HL-60 (cell line): ENCODE measurements around the gene CREB5.

ENCODE experiments used
- DNase-seq, 2 experiments: peaks; one replicate each; pipeline ENCODE4 v3.0.0-alpha.2; 2010 to 2020; ENCODE audit warnings: low read depth in 1 of 2, low spot score in 1 of 2
- H3K27ac ChIP-seq: fragments of 250-450 bp; sonication (Bioruptor Pico); replicated peaks from 2 replicates; pipeline ENCODE4 v1.5.1; 2020; ENCODE audit warnings: mild to moderate bottlenecking, moderate library complexity
- H3K27me3 ChIP-seq: fragments of 250-450 bp; sonication (Bioruptor Pico); 2 replicates; pipeline ENCODE4 v1.5.1; 2021; ENCODE audit warnings: mild to moderate bottlenecking, moderate library complexity; ENCODE audit not compliant: insufficient read depth, poor library complexity, severe bottlenecking
- H3K4me3 ChIP-seq: replicated peaks from 2 replicates; pipeline ENCODE4 v1.5.1; 2011; ENCODE audit warnings: mild to moderate bottlenecking, control low read depth, low read length; ENCODE audit not compliant: insufficient read depth
- CTCF ChIP-seq: IDR thresholded peaks from one replicate; pipeline ENCODE4 v1.5.1; 2011; ENCODE audit warnings: low read length, control low read depth, inconsistent platforms; ENCODE audit not compliant: insufficient read depth
- GABPA ChIP-seq: IDR thresholded peaks from 2 replicates; pipeline ENCODE4 v1.6.1; 2012; ENCODE audit warnings: low read depth
- POLR2AphosphoS5 ChIP-seq: IDR thresholded peaks from 2 replicates; pipeline ENCODE4 v1.6.1; 2012; ENCODE audit warnings: low read depth
- REST ChIP-seq: IDR thresholded peaks from 2 replicates; pipeline ENCODE4 v1.6.1; 2012; ENCODE audit warnings: low read depth; ENCODE audit not compliant: insufficient replicate concordance
- SPI1 ChIP-seq: IDR thresholded peaks from 2 replicates; pipeline ENCODE4 v1.6.1; 2012; ENCODE audit warnings: low read depth, mild to moderate bottlenecking, borderline replicate concordance

The CREB5 gene

GRCh38 chr7:28853150-28853549, 440.8 kb downstream of the CREB5 start:
- TF ChIP-seq CTCF (no peak), REST (no peak), GABPA (no peak), POLR2AphosphoS5 (no peak), SPI1 (no peak)
- no peak for DNase-seq
- H3K4me3 ChIP-seq = no peak overlapping the region
- no peak overlapping the region for H3K27ac ChIP-seq
- H3K27me3 ChIP-seq = peaks cover 26% of the 10 kb centered on the region

GRCh38 chr7:28853834-28854749, 441.8 kb downstream of the CREB5 start:
- peak; percentile 7 to 59 for DNase-seq
- no peak for TF ChIP-seq REST
- peak; percentile 64 for TF ChIP-seq CTCF
- Histone ChIP-seq H3K27ac (no peak overlapping the region), H3K27me3 (peaks cover 26% of the 10 kb centered on the region), H3K4me3 (peak overlapping the region; percentile 21)

- H3K27ac ChIP-seq = no peak overlapping the region
- no peak for TF ChIP-seq REST
- no peak for TF ChIP-seq CTCF
- TF ChIP-seq GABPA = no peak
- TF ChIP-seq POLR2AphosphoS5 = no peak
- TF ChIP-seq SPI1 = no peak
- no peak for DNase-seq
- no peak overlapping the region for H3K4me3 ChIP-seq
- H3K27me3 ChIP-seq = peaks cover 26% of the 10 kb centered on the region
Measured at GRCh38 chr7:28854750-28855074, 442.4 kb downstream of the CREB5 start.
